HK-2 (cell line): ENCODE measurements around the gene AHNAK2.

ENCODE experiments used
- DNase-seq: peaks from one replicate; pipeline ENCODE4 v3.0.0-alpha.2; 2018; ENCODE audit not compliant: unreplicated experiment

The AHNAK2 gene

GRCh38 chr14:105012171-105012985, 34.2 kb upstream of the AHNAK2 start:
- no peak for DNase-seq

GRCh38 chr14:105011312-105011990, 33.3 kb upstream of the AHNAK2 start:
- no peak for DNase-seq

GRCh38 chr14:105010891-105011291, 32.7 kb upstream of the AHNAK2 start:
- no peak for DNase-seq

GRCh38 chr14:105010106-105010505, 31.9 kb upstream of the AHNAK2 start:
- no peak for DNase-seq

GRCh38 chr14:105007593-105008264, 29.6 kb upstream of the AHNAK2 start:
- no peak for DNase-seq

GRCh38 chr14:105006831-105007592, 28.8 kb upstream of the AHNAK2 start:
- no peak for DNase-seq

- no peak for DNase-seq
Measured at GRCh38 chr14:105005929-105006830, 28.0 kb upstream of the AHNAK2 start.

GRCh38 chr14:105005329-105005928, 27.3 kb upstream of the AHNAK2 start:
- no peak for DNase-seq

- no peak for DNase-seq
Measured at GRCh38 chr14:104999361-104999760, 21.2 kb upstream of the AHNAK2 start.

- DNase-seq: no peak
Measured at GRCh38 chr14:104998801-104999200, 20.6 kb upstream of the AHNAK2 start.

- no peak for DNase-seq
Measured at GRCh38 chr14:104996483-104996882, 18.3 kb upstream of the AHNAK2 start.

GRCh38 chr14:104996032-104996431, 17.9 kb upstream of the AHNAK2 start:
- DNase-seq: no peak

- DNase-seq: no peak
Measured at GRCh38 chr14:104994978-104995377, 16.8 kb upstream of the AHNAK2 start.

- no peak for DNase-seq
Measured at GRCh38 chr14:104993808-104994591, 15.8 kb upstream of the AHNAK2 start.

GRCh38 chr14:104993306-104993705, 15.1 kb upstream of the AHNAK2 start:
- no peak for DNase-seq

GRCh38 chr14:104992501-104992900, 14.3 kb upstream of the AHNAK2 start:
- DNase-seq: no peak

- DNase-seq: no peak
Measured at GRCh38 chr14:104991896-104992230, 13.7 kb upstream of the AHNAK2 start.

GRCh38 chr14:104989951-104990303, 11.8 kb upstream of the AHNAK2 start:
- no peak for DNase-seq

- DNase-seq: no peak
Measured at GRCh38 chr14:104989236-104989950, 11.2 kb upstream of the AHNAK2 start.
